HG03060 (cell line): ENCODE data around the gene TSC2.
"Not testable (repeated sequence)": the region's sequence is repeated elsewhere in the genome, so short reads cannot be mapped to it uniquely, and the experiment has no call there.

ENCODE experiments used
- ATAC-seq: cut with Tn5 transposase; IDR thresholded peaks from one replicate; pipeline ENCODE4 v1.9.1; 2021; ENCODE audit warnings: low read depth, moderate number of reproducible peaks; ENCODE audit not compliant: unreplicated experiment

Gene TSC2

GRCh38 chr16:2009791-2010510, 37.8 kb upstream of the TSC2 start, which contains the start of gene ZNF598:
ZNF598 (minus strand) TSS chr16:2009821.
- no peak for ATAC-seq

- not testable (repeated sequence) for ATAC-seq
These were observed 36.1 kb upstream of the TSC2 start for GRCh38 chr16:2011726-2012125.

DNA sequence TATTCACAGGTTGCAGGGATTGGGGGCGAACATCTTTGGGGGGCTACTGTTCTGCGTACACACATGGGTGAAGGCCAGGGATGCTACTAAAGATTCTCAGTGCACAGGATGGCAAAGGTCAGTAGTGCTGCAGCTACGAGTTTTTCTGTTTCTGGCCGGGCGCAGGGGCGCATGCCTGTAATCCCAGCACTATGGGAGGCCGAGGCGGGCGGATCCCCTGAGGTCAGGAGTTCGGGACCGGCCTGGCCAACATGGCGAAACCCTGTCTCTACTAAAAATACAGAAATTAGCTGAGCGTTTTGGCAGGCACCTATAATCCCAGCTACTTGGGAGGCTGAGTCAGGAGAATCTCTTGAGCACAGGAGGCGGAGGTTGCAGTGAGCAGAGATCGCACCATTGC, 34.3 kb upstream of the TSC2 start:
- ATAC-seq: no peak

DNA sequence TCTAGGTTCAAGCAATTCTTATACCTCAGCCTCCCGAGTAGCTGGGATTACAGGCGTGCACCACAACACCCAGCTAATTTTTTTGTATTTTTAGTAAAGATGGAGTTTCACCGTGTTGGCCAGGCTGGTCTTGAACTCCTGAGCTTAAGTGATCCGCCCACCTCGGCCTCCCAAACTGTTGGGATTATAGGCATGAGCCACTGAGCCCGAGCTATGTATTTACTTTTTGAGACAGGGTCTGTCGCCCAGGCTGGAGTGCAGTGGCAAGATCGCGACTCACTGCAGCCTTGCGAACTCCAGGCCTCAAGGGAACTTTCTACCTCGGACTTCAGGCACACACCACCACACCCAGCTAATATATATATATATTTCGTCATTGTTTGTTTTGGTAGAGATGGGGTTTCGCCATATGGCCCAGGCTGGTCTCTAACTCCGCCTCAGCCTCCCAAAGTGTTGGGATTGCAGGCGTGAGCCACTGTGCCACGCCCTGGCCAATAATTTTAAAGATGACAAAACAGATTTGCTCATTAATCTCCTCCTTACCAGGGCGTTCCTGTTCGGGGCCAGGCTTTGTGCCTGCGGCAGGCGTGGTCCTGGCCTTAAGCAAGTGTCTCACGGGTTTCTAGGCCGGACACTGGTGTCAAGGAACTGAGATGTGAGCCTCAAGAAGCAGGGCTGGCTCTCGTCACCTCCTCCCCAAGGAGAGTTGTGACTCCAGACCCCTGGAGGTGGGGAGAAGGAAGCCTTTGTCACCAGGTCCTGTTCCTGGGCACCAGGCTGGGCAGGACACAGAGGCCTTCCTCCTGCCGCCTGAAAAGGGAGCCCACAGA, 32.5 kb upstream of the TSC2 start:
- no peak for ATAC-seq

- no peak for ATAC-seq
These were observed 31.9 kb upstream of the TSC2 start for GRCh38 chr16:2015947-2016208.

DNA sequence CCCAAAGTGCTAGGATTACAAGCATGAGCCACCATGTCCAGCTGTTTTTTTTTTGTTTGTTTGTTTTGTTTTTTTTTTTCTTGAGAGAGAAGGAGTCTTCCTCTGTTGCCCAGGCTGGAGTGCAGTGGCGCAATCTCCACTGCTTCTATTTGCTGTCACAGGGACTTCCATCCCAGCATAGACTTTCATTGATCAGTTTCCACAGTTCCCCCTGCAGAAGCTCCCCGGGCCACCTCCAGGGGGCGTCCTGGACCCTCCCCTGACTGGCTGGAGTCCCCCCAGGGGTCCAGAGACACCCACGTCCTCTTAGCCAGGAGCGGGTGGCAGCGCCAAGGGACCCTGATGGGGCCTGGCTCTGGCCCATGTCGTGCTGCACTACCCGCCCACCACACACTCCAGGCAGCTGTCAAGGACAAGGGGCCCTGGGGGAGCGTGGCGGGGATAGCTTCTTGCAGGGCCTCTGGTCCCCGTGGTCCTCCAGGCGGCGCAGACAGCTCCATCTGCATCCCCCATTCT, 31.3 kb upstream of the TSC2 start:
- no peak for ATAC-seq

GRCh38 chr16:2019518-2019920, 28.3 kb upstream of the TSC2 start, which contains the start of gene NPW:
NPW (plus strand) TSS chr16:2019785.
- no peak for ATAC-seq

GRCh38 chr16:2019921-2020831, 27.6 kb upstream of the TSC2 start:
- no peak for ATAC-seq

- no peak for ATAC-seq
These were observed 25.1 kb upstream of the TSC2 start for GRCh38 chr16:2022723-2023091.

DNA sequence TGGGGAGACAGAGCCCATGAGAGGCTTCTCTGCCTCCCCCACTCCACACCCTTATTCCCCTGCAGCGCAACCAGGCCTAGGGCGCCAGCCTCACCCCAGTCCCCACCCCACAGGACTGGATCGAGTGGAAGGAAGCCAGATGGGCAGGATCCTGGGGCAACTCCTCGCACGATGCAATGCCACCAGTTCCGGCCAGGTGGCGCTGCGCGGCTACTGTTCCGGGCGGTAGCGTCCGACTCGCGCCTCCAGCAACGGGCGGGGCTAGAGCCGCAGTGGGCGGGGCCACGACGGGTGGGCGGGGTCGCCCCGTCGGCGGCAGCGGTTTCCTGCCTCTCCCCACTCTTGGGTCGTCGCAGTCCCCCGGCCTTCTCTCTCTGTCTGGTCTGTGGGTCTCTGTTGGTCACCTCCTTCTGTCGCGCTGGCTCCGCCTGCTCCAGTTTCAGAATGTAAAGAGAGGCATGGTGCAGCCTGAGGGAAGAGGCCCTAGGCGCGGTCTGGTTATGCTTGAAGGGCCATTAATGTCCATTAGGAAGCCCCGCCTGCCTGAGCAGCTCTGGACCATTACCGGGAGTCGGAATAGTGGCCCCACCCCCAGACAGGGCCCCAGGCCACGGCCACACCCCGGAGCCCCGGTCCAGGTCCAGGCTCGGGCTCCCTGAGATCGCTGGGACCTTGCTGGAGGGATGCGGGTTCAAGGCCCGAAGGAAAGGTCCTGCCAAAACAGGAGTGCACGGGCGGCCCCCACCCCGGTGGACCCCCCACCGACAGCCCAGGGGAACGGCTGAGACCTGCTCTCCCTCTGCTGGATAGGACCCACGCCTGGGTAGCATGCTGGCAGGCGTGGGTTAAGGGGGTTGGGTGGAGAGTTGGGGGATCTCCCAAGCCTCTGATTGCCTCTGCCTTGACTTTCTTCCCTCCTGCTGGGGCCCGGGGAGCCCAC, 24.4 kb upstream of the TSC2 start:
- peak; percentile 64 for ATAC-seq

GRCh38 chr16:2024032-2024420, 23.8 kb upstream of the TSC2 start:
- ATAC-seq: no peak

DNA sequence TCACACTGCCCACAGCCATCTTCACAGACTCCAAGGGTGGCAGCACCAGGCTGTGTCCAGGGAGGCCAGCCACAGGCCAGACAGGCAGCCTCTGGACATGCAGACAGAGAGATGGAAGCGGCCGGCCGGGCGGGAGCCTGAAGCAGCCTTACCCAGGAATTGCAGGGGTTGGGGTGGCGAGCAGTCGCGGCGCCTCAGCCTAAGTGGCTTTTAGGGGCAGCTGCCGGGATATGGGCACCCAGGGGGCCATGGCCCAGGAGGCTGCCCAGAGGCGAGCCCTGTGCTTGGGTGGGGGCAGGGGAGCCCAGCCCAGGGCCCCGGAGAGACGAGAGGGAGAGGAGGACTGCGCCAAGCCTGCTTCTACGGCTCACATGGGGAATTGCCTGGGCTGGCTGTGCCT, 22.5 kb upstream of the TSC2 start:
- no peak for ATAC-seq

DNA sequence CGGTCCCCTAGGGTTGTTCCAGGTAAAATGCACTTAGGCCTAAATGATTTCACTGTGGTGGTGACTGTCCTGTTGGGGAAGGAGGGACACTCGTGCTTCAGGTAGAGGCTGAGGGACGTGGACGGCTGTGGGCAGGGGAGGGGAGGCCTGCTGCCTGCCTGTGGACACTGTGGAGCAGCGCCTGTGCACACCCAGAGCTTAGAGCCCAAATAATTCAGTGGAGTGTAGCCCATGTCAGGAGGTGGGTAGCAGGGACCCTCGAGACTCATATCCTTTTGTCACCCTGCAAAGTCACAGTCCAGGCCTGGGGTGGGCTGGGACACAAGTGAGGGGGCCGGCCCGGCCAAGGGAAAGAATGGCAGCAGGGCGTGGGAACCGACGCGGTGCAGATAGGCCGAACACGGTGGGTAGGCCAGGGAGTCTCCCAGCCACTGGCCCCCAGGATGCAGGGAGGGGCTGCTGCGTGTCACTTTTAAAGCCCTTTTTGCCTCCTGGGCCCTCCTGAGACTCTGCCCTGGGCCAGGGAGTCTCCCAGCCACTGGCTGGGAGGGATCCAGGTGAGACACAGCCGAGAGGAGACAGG, 21.8 kb upstream of the TSC2 start:
- no peak for ATAC-seq

GRCh38 chr16:2026461-2027023, 21.2 kb upstream of the TSC2 start, which contains the start of gene NHERF2:
NHERF2 (plus strand) TSS chr16:2026902; CDS start chr16:2027006, 104 bp downstream.
- no peak for ATAC-seq

GRCh38 chr16:2027024-2028010, 20.5 kb upstream of the TSC2 start:
- ATAC-seq: no peak

- no peak for ATAC-seq
These were observed 19.6 kb upstream of the TSC2 start for GRCh38 chr16:2028146-2028545.

DNA sequence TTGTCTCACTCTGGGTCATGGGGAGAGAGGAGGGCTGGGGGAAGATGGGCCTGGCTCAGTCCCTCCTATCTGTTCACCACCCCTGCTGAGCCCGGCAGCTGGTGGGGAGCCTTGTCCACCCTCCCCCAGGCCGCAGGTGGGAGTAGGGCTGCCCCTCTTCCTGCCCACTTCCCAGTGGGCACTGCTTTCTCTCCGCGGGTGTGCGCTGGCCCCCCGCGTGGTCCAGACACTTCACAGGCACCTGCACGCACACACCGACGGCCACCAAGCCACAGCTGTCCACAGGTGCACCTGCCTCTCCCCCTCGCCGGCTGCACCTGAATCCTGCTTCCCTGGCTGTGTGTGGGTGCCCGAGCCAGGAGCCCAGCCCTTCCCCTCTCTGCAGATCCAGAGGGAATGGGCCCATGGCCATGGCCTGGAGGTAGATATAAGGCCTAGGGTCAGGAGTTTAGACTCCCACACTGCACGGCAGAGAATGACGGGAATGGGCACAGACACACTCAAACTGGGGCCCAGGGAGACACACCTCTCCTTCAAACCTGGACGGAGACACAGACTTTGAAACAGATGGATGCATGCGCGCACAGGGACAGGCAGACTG, 19.1 kb upstream of the TSC2 start:
- ATAC-seq: no peak
